ENCODE measurements around the gene ENTHD1. TPM values are rescaled to one million over a fixed set of nuclear protein-coding genes. Genes with fewer than 3 reads are reported as not detected.
"Not testable (repeated sequence)": the region's sequence is repeated elsewhere in the genome, so short reads cannot be mapped to it uniquely, and the experiment has no call there.

ENTHD1 gene
- total and polyA plus RNA-seq, 8 donors = 0.02 TPM; not detected in 7

GRCh38 chr22:39734866-39735265 is 158.7 kb downstream of the ENTHD1 start:
- no peak for FAIRE-seq
- intact Hi-C loops (cut with DNase I) = no loop called here
- Histone ChIP-seq H3K27ac (no peak overlapping the region), H3K9me3 (no peaks in the 10 kb centered on the region), H3K36me3 (no peaks in the 10 kb centered on the region), H3K4me1 (no peaks in the 10 kb centered on the region), H3K27me3 (no peaks in the 10 kb centered on the region), H3K4me3 (no peak overlapping the region)
- no peak for DNase-seq
- 66 to 69% methylated on average over 5 of the region's 5 CpGs for WGBS, 2 donors
- no peak for TF ChIP-seq CTCF (IDR thresholded peaks at IDR 0.05)
- ATAC-seq = no peak

- intact Hi-C loops (cut with DNase I); ATAC-seq; H3K4me3 ChIP-seq; H3K27ac ChIP-seq; FAIRE-seq; DNase-seq; H3K9me3 ChIP-seq; H3K36me3 ChIP-seq; H3K27me3 ChIP-seq; H3K4me1 ChIP-seq: not testable (repeated sequence)
- WGBS, 2 donors = 49 to 53% methylated on average over 1 of the region's 1 CpG
Measured at GRCh38 chr22:39734046-39734445, 159.5 kb downstream of the ENTHD1 start.

- no peak for FAIRE-seq
- TF ChIP-seq CTCF (IDR thresholded peaks at IDR 0.05) = no peak
- Histone ChIP-seq H3K27me3 (no peaks in the 10 kb centered on the region), H3K4me3 (no peak overlapping the region), H3K27ac (no peak overlapping the region), H3K4me1 (no peaks in the 10 kb centered on the region), H3K36me3 (no peaks in the 10 kb centered on the region), H3K9me3 (no peaks in the 10 kb centered on the region)
- DNase-seq = no peak
- ATAC-seq = no peak
- intact Hi-C loops (cut with DNase I) = no loop called here
- WGBS, 2 donors = 64 to 75% methylated on average over 2 of the region's 2 CpGs
Measured at GRCh38 chr22:39733191-39733590, 160.4 kb downstream of the ENTHD1 start.

GRCh38 chr22:39732625-39733024 is 160.9 kb downstream of the ENTHD1 start:
- no peak for FAIRE-seq
- TF ChIP-seq CTCF (IDR thresholded peaks at IDR 0.05) = no peak
- intact Hi-C loops (cut with DNase I) = no loop called here
- DNase-seq = no peak
- Histone ChIP-seq H3K36me3 (no peaks in the 10 kb centered on the region), H3K27me3 (no peaks in the 10 kb centered on the region), H3K27ac (no peak overlapping the region), H3K9me3 (no peaks in the 10 kb centered on the region), H3K4me3 (no peak overlapping the region), H3K4me1 (no peaks in the 10 kb centered on the region)
- 59 to 63% methylated on average over 8 of the region's 8 CpGs for WGBS, 2 donors
- ATAC-seq = no peak

GRCh38 chr22:39731881-39732555 is 161.5 kb downstream of the ENTHD1 start:
- ATAC-seq (no peak), FAIRE-seq (no peak), DNase-seq (no peak)
- H3K36me3 ChIP-seq = no peaks in the 10 kb centered on the region
- no peaks in the 10 kb centered on the region for H3K4me1 ChIP-seq
- no peaks in the 10 kb centered on the region for H3K9me3 ChIP-seq
- intact Hi-C loops (cut with DNase I) = no loop called here
- H3K4me3 ChIP-seq = no peak overlapping the region
- no peak overlapping the region for H3K27ac ChIP-seq
- WGBS, 2 donors = 39 to 51% methylated on average over 12 of the region's 12 CpGs
- no peaks in the 10 kb centered on the region for H3K27me3 ChIP-seq
- TF ChIP-seq CTCF (IDR thresholded peaks at IDR 0.05) = no peak
